Right lung (tissue), 5 donors: Measurements from ENCODE around the gene NEDD9. TPM values are rescaled to one million over a fixed set of nuclear protein-coding genes. Genes with fewer than 3 reads are reported as not detected.

Experiments used
- DNase-seq, 2 donors: peaks; one replicate each; pipeline ENCODE4 v3.0.0-alpha.2; 2013
- polyA plus RNA-seq, 5 donors: library from polyadenylated mRNA; unstranded; fragments of 120-200 nt; gene quantifications; one replicate each; pipeline versions ENCODE4 v1.2.1 to v1.2.3, GENCODE V29; 2013; ENCODE audit warnings: inconsistent platforms in 1 of 5, low replicate concordance in 1 of 5; ENCODE audit not compliant: insufficient read length in 5 of 5, insufficient read depth in 1 of 5

The NEDD9 gene
- polyA plus RNA-seq, 5 donors, result 42.1 to 68.7 (median 53.1) TPM

DNA sequence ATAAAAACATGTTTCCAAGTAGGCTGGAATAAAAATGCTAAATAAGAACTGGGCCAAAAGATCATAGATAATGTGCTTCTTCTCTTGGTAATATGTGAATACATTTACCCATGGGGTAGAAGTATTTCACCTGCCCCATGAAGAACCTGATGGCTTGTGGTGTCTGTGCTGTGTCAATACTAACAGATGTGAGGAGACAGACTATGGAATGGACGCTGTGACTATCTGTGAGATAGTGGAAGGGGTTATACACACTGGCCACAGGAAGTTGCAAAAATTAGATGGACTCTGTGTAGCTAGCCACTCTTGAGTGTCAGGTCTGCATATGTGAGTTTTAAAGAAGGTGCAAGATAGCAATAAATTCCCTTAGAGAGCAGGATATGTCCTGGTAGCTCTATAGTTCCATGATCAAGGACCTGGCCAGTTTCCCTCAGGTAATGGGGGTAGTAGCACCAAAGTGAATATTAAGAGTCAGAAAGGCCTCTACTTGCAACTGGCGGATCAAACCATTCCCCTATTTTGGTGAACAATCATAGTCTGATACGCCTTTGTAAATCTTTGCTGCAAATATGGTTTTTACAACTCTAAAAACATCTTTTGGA is 48.6 kb downstream of the NEDD9 start:
- no peak for DNase-seq

DNA sequence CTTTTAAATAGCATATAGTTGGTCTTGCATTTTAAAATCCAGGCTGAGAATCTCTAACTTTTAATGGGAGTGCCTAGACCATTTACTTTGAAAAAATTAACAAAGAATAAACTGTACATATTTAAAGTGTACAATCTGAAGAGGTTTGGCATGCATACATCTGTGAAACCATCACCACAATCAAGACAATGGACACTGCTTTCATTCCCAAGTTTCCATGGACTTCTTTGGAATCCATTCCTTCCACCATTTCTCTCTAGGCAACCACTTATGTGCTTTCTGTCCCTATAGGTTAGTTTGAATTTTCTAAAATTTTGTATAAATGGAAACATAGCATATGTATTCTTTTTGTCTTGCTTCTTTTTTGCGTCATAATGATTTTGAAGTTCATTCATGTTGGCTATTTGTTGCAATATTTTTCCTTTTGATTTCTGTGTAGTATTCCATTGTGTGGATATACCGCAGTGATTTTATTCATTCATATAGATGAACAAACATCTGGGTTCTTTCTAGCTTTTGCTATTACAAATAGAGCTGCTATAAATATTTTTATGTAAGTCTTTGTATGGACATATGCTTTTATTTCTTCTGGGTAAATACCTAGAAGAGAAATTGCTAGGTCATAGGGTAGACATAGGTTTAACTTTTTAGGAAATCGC is 50.9 kb downstream of the NEDD9 start:
- no peak for DNase-seq

DNA sequence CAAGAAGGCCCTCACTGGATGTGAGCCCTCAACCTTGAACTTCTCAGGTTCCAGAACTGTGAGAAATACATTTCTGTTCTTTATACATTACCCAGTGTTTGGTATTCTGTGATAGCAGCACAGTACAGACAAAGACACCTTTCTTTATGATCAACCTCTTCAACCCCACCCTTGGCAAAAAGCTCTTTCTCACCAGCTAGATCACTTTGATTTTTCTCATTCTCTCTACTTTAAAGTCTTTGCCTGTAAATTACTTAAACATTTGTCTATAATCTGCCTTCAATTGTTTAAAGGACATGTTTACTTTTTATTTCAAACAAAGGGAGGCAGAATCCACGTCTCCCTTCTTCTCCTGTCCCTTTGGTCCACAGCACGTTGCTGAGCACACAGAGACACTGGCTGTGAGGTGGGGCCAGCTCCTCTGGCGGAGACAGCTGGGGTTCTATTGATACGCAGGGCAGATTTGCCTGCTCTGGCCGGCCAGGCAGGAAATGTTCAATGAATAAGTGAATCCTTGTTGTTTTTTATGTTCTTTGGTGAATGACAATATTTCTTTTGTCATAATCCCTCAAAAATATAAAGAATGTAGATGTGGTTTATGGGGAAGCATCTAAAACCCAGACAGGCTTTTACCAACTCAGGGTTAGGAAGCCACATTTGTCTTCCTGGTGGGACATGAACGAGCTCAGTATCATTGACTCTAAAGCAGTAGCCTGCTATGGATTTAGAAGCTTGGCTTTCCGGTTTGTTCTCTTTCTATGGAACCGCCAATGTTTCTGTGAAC is 52.9 kb downstream of the NEDD9 start:
- no peak for DNase-seq

DNA sequence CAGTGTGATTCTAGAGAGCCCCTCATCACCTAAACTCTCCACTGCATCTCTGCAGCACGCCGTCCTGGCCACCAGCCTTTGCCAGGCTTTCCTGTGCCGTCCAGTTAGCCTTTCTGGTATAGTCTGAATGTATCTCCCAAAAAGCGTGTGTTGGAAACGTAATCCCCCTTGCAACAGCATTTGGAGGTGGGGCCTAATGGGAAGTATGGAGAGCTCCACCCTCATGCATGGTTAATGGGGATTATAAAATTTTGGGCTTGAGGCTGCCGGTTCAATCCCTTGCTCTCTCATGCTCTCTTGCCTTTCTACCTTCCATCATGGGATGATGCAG is 53.4 kb downstream of the NEDD9 start:
- no peak for DNase-seq

DNA sequence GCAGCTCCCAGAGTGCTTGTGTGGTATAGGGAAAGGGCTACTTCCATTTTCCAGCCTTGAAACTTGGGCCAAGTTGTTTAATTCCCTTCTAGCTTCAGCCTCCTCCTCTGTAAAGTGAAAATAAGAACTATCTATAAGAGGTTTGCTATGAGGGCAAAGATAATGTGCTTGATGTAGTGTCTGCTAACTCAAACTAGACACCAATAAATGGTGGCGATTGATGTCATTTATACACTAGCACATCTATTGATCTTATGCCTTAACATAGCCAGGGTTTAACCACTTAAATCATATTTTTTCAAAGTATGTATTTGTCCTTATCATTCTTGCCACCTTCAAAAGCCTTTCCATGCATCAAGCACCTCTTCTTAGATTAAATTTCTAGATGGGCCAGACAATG is 55.2 kb downstream of the NEDD9 start:
- no peak for DNase-seq

DNA sequence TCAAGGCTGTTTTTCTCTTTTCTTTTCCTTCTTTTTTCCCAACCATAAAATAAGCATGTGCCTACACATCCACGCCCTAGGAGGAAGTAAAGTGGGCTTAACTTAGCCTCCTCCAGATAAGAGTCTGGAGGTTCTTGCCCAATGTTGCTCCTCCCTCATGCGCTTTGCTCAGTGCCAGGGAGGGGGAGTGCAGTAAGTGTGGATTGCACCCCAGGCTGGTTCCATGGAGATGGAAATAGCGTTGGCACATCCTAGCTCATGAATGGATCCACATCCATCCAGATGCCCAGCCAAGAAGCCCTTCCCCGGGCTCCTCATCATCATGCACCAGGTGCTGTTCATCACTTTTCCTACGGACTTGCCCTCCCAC is 58.2 kb downstream of the NEDD9 start:
- no peak for DNase-seq

DNA sequence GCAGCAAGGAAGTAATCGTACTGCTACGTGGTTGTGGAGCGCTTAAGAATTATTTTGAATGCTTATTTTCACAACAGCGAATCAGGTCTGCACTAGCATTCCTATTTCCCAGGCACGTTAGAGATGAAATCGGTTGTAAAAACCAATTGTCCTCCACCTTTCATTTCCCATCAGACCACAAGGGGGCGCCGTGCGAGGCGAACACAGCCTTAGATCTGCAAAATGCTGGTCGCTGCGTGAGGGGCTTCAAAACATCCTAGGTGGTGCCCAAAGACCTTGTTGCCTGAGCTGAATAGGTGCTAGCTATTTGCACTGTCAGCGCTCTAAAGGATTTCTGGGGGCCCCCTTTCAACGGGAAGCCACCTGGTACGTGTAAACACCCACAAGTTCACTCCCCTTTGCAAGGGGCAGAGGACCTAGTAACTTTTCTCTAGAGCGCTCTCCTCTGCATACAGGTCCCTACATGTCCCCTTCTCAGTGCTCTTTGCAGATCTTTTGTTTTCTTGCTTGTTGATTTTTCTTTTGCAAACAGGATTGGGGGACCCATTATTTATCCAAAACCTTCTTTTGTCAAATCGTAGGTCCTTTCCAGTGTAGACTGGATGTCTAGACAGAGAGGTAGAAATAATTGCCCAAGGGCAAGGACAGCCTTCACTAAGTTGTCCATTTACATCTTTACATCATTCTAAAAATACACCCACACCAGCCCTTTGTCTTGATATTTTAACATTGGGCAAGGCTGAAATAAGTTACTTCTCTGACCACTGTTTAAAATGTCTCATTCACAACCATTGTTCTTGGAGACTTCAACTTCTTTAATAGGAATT is 59.8 kb downstream of the NEDD9 start:
- peak; percentile 34 to 61 for DNase-seq

DNA sequence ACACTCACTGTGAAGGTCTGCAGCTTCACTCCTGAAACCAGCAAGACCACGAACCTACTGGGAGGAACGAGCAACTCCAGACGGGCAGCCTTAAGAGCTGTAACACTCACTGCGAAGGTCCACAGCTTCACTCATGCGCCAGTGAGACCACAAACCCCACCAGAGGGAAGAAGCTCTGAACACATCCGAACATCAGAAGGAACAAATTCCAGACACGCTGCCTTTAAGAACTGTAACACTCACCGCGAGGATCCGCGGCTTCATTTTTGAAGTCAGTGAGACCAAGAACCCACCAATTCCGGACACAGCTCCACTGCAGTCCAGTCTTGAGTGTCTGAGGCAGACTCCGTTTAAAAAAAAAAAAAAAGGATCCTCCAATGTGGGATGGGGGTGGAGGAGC is 60.5 kb downstream of the NEDD9 start:
- DNase-seq, result no peak

DNA sequence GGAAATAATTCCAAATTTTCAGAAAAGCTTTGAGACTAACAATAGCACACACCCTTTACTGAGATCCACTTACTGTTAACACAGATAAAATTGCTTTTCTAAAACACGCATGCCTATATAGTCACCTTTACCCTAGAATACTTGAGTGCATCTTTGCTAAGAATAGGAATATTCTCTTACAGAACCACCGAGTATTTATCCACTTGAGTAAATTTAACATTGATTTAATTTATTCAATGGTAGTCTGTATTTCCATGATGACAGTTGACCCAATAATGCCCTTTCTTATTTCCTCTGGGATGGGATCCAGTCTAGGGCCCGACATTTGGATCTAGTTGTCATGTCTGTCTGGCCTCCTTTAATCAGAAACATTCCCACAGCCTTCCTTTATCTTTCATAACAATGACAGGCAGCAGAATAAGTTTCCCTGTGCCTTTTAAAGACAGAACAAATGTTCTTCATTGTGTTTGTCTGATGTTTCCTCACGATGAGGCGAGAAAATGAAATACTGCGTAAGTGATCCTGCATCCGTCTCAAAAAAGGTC is 64.3 kb downstream of the NEDD9 start:
- no peak for DNase-seq

DNA sequence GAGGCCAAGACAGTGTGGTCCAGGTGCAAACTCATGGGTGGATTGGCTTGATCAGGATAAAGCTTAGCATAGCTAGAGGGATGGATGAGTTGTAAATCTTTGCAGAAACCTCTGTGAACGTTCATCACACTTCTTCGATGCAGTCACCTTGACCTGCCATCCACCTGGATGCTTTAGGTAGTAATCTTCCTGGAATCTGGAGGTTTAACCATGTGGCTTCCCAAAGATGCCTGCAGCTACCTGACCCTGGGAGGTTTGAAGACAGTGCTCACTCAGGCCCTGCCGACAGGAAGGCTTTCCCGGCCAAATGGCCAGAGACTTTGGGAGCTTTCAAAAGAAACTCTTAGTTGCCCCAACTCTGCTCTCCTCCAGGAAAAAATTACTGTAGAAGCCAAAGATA is 65.5 kb downstream of the NEDD9 start:
- DNase-seq, result no peak

DNA sequence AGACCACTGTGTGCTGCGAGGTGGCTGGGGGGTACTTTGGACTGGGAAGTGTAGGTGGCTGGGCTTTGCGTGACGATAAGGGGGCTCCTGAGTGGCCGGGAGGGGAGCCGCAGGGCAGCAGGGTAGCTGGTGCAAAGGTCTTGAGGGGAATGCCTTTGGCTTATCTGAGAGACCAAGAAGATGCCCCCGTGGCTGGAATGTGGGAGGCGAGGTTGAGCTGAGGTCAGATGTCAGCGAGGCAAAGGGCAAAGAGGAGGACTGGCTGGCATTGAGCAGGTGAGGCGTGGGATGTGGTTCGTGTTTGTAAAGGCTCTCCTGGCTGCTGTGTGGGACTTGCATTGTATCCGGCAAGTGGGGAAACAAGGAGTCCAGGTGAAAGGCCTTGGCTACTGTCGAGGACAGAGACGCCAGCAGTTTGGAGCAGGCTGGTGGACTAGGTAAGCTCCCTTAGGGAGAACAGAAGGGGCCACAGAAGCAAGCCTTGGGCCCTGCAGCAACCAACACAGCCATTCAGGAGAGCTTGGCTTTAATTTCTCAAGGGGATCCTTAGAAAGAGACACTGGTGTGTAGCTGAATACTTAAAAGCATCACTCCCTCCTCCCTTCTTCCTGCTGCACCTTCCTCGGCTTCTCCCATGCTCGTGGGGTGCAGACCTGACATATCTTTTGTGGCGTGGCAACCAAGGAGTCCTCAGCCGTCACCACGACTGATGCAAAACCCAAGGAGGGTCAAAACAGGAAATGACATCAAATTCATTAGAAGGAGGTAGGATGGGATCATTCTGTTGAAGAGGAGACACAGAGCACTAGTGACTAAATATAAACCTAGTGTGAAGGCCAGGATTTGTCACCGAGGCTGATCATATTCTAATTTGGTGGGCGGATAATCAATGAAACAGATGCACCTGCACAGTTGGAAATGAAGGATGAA is 67.5 kb downstream of the NEDD9 start:
- DNase-seq, result no peak

DNA sequence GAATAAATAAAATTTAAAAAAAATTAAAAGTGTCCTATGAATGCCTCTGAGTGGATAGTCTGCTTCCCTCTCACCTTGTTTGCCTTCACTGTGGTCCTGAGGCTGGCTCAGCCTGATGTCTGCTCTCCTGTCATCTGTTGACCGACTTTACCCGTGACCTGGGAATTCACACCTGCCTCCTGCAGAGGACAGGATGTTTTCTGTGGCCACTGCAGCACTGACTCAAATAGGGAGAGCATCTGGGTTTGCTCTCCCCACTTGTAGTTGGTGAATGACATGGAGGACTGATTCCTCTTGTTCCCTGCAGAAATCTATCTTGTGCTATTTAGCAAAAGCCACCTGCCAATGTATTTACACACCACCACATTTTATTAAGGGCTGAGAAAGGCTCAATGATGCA is 68.5 kb downstream of the NEDD9 start:
- no peak for DNase-seq

DNA sequence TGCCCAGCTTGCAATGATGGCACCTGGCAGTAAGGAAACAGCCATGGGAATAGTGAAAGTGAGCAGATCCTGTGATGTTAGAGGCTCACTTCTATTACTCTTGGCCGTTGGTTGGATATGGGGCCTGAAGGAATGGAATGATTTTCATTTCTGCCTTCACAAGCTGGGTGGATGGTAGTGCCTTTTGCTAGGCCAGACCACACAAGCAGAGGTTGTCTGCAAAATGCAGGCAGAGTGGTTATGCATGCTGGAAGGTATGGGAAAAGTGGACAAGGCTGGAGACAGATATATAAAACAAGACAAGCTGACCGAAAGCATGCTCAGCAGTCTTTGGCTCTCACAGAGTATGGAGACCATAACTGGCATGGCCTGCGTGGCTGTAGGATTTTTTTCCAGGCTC is 70.2 kb downstream of the NEDD9 start:
- no peak for DNase-seq

DNA sequence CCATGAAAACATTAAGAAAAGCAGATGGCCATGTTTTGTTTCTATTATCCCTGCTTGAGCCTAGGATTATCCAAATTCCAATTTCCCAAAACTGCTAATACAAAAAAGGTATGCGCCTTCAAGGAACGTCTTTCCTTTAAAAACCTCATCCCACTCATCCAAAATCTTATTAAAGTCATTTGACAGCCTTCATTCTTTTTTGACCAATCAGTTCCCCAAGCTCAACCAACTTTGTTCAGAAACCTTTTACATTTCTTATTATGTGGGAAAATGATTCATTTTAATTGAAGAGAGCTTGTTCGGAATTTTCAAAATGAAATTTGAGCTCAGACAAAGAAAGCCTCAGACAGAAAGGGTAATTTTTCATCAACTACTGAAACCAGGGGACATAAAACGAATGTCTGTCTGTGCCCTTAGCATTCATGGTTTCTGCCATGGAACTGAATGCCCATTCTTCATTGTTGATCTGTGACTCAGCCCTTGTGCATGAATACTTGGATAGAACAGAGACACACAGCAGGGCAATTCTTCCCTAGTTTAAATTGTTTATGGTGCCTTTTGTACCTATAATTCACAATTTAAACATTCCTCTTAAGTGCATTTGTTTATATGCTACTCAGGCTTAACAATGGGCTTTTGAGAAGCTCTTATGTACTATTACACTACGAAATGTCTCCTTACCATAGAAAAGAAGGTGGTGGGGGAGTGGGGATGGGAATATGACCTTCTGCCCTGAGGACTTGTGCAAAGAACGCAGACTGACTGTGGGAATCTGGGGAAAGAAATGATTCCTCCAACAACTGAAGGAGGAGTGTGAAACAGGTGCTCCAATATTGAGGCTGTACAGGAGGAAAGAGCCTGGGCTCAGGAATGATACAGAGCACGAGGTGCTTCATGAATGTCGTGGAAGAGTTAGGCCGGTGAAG is 71.2 kb downstream of the NEDD9 start:
- no peak for DNase-seq

DNA sequence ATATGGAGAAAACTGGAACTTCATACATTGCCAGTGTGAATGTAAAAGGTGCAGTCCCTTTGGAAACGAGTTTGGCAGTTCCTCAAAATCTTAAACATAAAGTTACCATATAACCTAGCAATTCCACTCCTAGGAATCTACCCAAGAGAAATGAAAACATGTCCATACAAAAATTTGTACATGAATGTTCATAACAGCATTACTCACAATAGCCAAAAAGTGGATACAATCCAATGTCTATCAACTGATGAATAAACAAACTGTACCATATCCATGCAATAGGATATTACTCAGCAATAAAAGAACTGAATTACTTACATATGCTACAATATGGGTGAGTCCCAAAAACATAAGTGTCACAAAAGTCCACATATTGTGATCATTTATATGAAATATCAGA is 72.3 kb downstream of the NEDD9 start:
- DNase-seq, result no peak

DNA sequence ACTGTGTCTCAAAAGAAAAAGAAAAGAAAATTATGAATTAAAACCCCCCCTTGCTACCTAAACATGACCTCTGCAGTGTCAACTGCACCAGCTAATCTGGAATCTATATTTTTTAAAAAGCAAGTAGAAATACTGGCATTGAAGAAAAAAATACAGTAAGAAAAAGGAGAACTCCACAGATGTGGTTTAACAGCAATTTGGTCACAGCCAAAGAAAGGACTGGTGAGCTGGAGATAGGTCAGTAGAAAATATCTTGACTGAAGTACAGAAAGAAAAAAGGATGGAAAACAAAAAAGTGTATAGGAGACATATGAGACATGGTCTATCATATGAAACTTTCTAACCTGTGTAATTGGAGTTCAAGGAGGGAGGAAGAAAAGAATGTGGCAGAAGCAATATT is 76.9 kb downstream of the NEDD9 start:
- DNase-seq, result no peak

DNA sequence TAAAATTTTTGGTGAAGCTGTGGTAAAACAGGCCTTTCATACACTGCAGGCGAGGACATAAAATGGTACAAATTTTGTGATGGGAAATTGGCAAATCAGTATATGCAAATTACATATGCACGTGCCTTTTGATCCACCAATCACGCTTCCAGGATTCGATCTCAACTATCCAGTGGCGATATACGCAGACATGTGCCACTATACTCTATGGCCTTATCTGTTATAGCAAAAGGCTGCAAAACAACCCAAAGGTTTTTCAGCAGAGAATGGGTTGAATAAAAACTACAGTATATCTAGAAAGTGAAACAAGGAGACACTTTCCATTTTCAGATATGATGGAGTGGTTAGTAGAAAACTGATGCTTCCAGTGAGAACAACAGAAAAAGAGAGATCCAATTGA is 79.0 kb downstream of the NEDD9 start:
- no peak for DNase-seq

DNA sequence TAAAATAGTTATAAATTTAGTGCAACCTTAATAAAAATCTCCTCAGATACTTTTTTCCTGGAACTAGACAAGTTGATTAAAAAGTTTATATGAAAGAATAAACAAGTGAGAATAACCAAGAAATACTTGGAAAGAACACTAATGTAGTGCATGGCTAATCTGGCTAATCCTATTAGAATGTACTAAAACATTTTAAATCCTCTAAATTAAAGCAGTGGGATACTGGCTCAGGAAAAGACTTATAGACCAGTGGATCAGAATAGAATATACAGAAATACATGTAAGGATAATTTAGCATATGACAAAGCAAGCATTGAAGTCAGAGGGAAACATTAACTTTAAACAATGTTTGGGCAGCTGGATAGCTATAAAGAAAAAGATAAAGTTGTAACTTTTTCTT is 79.9 kb downstream of the NEDD9 start:
- no peak for DNase-seq

DNA sequence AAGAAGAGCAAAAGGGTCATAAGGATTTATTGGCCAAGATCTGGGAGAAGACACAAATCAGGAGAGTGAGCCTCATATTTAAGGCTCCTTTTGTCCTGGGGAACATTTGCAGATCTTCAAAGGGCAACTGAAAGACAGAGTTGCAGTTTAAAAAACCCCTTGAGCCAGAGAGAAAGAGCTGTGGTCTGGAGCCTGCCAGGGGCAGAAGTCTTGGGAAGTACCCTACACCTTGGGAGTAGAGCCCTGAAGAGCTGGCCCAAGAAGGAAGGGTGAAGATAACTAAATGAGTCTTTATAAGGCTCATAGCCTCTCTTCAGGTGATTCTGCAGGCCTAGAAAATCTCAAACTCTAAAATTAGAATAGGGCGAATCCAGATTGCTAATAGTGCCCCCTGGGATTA is 81.0 kb downstream of the NEDD9 start:
- DNase-seq, result no peak

DNA sequence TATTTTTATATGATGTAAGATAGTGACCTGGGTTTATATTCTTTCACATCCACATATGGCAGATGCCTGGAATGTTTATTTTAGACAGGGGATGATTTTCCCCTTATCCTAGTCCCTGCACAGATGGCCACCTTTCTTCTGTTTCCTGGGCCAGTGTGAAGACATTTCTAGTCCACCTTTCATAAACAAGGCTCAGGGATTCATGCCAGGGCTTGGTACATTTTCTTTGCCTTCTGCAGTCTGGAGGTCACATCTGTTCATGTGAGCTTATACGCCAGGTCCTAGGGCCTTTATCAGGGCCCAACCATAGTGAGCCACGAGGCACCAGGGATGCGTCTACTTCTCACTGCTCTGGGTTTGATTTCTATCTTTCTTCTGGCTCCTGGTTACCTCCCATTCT is 82.9 kb downstream of the NEDD9 start:
- no peak for DNase-seq
